ENCODE results near the gene MAD1L1.

The MAD1L1 gene

DNA sequence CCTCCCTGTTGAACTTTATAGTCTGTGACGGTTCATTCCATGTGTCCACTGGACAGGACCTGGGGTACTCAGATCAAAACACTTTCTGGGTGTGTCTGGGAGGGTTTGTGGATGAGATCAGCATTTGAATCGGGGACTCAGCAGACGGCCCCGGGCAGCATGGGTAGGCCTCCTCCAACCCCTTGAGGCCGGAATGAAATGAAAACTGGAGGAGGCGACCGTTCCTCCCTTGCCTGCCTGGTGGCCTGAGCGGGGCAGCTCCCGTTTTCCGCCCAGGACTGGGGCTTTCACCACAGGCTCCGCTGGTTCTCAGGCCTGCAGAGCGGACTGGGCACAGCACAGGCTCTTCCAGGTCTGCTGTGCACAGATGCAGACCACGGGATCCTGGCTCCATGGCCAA, 247.7 kb downstream of the MAD1L1 start:
- TF ChIP-seq, protein P1, sequence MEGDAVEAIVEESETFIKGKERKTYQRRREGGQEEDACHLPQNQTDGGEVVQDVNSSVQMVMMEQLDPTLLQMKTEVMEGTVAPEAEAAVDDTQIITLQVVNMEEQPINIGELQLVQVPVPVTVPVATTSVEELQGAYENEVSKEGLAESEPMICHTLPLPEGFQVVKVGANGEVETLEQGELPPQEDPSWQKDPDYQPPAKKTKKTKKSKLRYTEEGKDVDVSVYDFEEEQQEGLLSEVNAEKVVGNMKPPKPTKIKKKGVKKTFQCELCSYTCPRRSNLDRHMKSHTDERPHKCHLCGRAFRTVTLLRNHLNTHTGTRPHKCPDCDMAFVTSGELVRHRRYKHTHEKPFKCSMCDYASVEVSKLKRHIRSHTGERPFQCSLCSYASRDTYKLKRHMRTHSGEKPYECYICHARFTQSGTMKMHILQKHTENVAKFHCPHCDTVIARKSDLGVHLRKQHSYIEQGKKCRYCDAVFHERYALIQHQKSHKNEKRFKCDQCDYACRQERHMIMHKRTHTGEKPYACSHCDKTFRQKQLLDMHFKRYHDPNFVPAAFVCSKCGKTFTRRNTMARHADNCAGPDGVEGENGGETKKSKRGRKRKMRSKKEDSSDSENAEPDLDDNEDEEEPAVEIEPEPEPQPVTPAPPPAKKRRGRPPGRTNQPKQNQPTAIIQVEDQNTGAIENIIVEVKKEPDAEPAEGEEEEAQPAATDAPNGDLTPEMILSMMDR (conservative IDR thresholded peaks at IDR 0.05; ENCODE audit: low read depth) = no peak
- POLR2A ChIA-PET (ENCODE audit: low non-redundant PET) = no interaction called here

DNA sequence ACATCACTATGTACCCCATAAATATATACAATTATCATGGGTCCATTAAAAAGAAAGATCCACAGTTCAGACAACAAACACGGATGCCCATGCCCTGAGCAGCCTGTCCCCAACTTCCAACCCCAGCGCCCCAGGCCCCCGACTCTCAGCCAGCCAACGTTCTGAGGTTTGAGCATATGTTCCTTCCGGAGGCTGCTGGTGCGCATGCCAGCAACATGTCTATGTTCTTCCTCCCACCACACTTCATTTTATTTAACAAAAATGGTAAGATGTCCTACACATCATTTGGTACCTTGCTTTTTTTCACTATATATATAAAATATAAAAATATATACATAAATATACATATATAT, 250.9 kb downstream of the MAD1L1 start:
- ChIA-PET POLR2A (ENCODE audit: low non-redundant PET) (no interaction called here), CTCF (no interaction called here)
- H3K27ac ChIP-seq = no peak overlapping the region
- TF ChIP-seq, protein P1 (conservative IDR thresholded peaks at IDR 0.05; ENCODE audit: low read depth) = no peak
- DNase-seq (ENCODE audit: low spot score) = no peak

More for the DNA sequence above, 247.7 kb downstream of the MAD1L1 start:
- no peak for DNase-seq (ENCODE audit: low spot score)
- CTCF ChIA-PET = no interaction called here
- H3K27ac ChIP-seq = no peak overlapping the region

DNA sequence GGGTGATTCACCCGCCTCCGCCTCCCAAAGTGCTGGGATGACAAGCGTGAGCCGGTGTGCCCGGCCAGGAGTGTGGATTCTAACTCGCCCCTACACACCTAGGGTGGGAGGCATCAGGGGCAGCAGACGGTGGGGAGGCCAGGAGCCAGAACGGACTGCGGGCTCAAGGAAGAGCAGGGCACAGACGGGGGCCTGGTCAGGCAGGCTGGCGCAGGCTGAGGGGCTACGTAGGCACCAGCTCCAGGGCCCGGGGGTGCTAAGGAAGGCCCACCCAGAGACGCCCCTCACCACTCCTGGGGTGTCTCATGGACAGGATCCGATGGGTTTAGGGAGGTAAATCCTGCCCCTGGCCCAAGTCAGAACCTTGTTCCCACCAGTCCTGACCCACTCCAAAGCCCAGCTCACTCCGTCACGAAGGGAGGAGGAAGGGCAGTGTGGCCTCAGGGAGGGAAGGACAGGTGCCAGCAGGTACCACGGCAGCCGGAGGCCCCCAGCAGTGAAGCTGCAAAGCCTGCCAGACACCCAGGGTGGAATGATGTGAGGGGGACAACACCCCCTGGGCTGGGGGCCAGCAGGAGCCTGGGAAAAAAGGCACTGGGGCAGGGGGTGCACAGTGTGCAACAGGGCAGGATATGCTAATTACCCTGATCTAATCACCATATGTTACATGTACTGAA, 251.4 kb downstream of the MAD1L1 start:
- DNase-seq (ENCODE audit: low spot score) = no peak
- CTCF ChIA-PET = interaction anchor here (0.9 kb wide), 1 partner anchor 19 kb away, joined by 3 read pairs; no protein-coding TSS in a partner anchor
- TF ChIP-seq, protein P1 (conservative IDR thresholded peaks at IDR 0.05; ENCODE audit: low read depth) = no peak
- H3K27ac ChIP-seq = 0 out of 2 replicates have a peak overlapping the region, but pooled peaks have one; percentile 41
- POLR2A ChIA-PET (ENCODE audit: low non-redundant PET) = no interaction called here

DNA sequence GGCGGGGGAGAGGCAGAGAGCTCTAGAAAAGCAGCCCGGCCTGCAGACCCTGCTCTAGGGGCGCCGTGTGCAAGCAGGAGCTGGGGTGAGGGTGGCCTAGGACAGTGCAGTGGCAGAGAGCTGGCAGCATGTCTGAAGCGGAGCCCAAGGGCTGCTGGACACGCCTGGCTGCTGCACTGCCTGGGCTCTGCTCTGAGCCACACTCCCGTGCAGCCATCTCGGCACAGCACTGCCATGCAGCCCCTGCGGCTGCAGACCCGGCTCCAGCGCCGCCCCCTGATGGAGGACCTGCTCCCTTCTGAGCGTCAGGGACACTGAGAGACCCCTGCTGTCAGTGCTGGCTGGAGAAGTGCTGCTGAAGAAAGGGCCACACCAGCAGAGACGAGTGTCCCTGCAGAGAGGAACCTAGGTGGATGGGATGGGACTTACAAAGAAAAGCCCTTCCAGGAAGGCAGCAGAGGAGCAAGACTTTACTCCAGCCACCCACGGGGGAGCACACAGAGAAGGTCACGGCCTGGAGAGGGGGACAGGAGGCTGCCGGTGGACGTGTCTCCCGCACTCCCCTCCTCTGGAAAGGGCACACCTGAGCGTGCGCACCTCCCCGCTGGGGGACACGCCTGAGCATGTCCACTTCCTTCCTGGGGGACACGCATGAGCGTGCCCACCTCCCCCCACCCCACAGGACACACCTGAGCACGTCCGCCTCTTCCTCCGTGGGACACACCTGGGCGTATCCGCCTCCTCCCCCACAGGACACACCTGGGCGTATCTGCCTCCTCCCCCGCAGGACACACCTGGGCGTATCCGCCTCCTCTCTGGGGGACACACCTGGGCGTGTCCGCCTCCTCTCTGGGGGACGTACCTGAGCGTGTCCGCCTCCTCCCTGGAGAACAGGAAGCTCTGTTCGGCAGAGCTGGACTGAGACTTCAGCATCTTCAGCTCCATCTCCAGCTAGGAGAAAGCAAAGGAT, 252.9 kb downstream of the MAD1L1 start:
- ChIA-PET CTCF (interaction anchor here (0.6 kb wide), 1 partner anchor 231 kb away, joined by 3 read pairs; no protein-coding TSS in a partner anchor), POLR2A (ENCODE audit: low non-redundant PET) (no interaction called here)
- H3K27ac ChIP-seq = peak overlapping the region; percentile 41
- TF ChIP-seq, protein P1 (conservative IDR thresholded peaks at IDR 0.05; ENCODE audit: low read depth) = no peak
- DNase-seq (ENCODE audit: low spot score) = peak; percentile 45

DNA sequence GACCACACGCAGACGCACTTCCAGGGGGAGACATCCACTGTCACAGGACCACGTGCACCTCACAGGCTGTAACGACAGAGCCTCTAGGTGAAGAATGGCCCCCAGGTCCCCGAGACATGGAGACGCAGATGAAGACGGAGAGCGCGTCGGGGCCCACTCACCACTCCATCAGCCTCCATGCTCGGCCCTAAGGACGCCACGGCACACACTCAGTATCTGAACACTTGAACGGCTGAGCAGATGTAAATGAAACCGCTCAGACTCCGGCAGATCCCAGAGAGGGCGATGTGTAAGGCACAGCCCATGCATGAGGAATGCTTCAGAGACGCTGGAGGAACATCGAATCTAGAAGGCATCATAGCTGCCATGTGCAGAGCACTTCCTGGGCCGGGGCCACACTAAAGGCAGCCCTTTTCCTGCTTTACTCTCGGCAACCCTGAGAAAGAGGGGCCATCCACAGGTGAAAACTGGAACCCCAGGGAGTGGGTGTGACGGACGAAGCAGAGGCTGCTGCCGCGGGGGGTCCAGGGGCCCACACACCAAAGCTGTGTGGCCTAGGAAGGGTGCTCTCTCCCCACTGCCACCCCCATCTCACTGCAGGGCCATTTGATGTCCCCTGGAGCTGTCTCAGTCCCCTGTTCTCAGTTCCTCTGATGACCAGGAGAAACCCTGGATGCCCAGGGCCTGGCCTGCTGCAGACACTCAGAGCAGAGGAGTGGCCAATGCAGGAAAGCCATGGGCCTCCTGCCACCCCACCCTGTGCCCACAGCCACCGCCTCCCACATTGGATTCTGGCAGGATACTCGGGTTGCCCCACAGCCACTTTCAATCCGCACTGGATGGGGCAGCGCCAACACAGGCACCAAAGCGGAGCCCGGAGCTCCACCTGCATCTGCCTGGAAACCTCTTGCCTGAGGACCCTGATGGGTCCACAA, 253.8 kb downstream of the MAD1L1 start:
- ChIA-PET CTCF (no interaction called here), POLR2A (ENCODE audit: low non-redundant PET) (no interaction called here)
- no peak for DNase-seq (ENCODE audit: low spot score)
- TF ChIP-seq, protein P1 (conservative IDR thresholded peaks at IDR 0.05; ENCODE audit: low read depth) = no peak
- peak overlapping the region; percentile 41 for H3K27ac ChIP-seq

Measured in RWPE1 (cell line).